Erythroblast (primary cell): Measurements from ENCODE around the gene DEPP1.

Experiments used
- GATA1 ChIP-seq: IDR thresholded peaks from 2 replicates; pipeline ENCODE4 v1.6.1; 2011; ENCODE audit warnings: low read depth, mild to moderate bottlenecking, control low read depth, low read length, moderate library complexity
- POLR2A ChIP-seq: IDR thresholded peaks from 2 replicates; pipeline ENCODE4 v1.6.1; 2011; ENCODE audit warnings: mild to moderate bottlenecking, low read length

DNA sequence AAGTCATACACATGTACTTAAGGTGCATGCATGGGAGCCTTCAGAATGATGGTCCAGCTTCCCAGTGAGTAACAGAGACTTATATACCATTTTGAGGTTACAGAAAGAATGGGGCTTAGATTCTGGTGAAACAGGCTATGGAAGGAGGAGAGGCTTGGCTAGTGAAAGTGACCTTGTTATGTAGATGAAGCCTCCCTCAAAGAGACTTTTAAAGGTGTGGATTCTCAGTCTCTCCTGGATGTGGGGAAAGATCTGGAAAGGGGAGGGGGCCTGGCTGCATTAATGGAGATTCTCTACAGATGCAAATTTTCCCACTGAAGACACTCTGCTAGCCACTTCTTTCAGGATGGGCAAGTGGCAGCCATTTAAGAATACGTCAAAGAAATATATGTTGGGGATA is 13.5 kb downstream of the DEPP1 start:
- no peak for TF ChIP-seq POLR2A
- no peak for TF ChIP-seq GATA1
